HepG2 (cell line): ENCODE results near the gene RBP5. TPM values are rescaled to one million over a fixed set of nuclear protein-coding genes. Genes with fewer than 3 reads are reported as not detected.
A peak's percentile ranks its signal among the peaks of the same experiment; 100 is the strongest.

Experiments
- ATRX ChIP-seq: sonication (generic); formaldehyde crosslinking; IDR thresholded peaks from 2 replicates; pipeline ENCODE4 v1.4.0; 2020; ENCODE audit warnings: missing genetic modification reagents, borderline replicate concordance
- BATF2 ChIP-seq: sonication (generic); formaldehyde crosslinking; IDR thresholded peaks from 2 replicates; pipeline ENCODE4 v1.8.0; 2022; ENCODE audit warnings: mild to moderate bottlenecking, missing genetic modification reagents, moderate library complexity
- BORCS8-MEF2B ChIP-seq: sonication (generic); formaldehyde crosslinking; IDR thresholded peaks from 2 replicates; pipeline ENCODE4 v1.8.0; 2022; ENCODE audit warnings: mild to moderate bottlenecking, missing genetic modification reagents
- CCAR2 ChIP-seq: fragments of 200-400 bp; formaldehyde crosslinking; optimal IDR thresholded peaks from 2 replicates; pipeline ENCODE3; 2018; ENCODE audit warnings: low read depth, mild to moderate bottlenecking, low read length, moderate library complexity
- CENPT ChIP-seq: sonication (generic); formaldehyde crosslinking; IDR thresholded peaks from 2 replicates; pipeline ENCODE4 v1.8.0; 2022; ENCODE audit warnings: low read depth, mild to moderate bottlenecking, moderate library complexity, missing genetic modification reagents
- CREM ChIP-seq, 2 experiments: sonication (generic) in 1 of 2; formaldehyde crosslinking in 1 of 2; IDR thresholded peaks; 2 replicates each; pipeline versions ENCODE4 v1.4.0 to v1.6.1; 2016 to 2020; ENCODE audit warnings: antibody characterized with exemption in 1 of 2, mild to moderate bottlenecking in 1 of 2, missing genetic modification reagents in 1 of 2
- FOSL1 ChIP-seq: sonication (generic); formaldehyde crosslinking; IDR thresholded peaks from 2 replicates; pipeline ENCODE4 v1.9.0; 2021; ENCODE audit warnings: missing genetic modification reagents, borderline replicate concordance
- GZF1 ChIP-seq: sonication (generic); formaldehyde crosslinking; IDR thresholded peaks from 2 replicates; pipeline ENCODE4 v1.5.1; 2020; ENCODE audit warnings: mild to moderate bottlenecking, missing genetic modification reagents
- HHEX ChIP-seq: IDR thresholded peaks from 2 replicates; pipeline ENCODE4 v1.6.1; 2016; ENCODE audit warnings: control low read depth
- HNF4A ChIP-seq: sonication (generic); formaldehyde crosslinking; IDR thresholded peaks from 2 replicates; pipeline ENCODE4 v1.4.0; 2020; ENCODE audit warnings: missing genetic modification reagents
- HNRNPUL1 ChIP-seq: fragments of 200-400 bp; formaldehyde crosslinking; IDR thresholded peaks from 2 replicates; pipeline ENCODE4 v1.6.1; 2017; ENCODE audit warnings: low read depth, mild to moderate bottlenecking, low read length, moderate library complexity
- JUN ChIP-seq: sonication (generic); formaldehyde crosslinking; IDR thresholded peaks from 2 replicates; pipeline ENCODE4 v1.4.0; 2020; ENCODE audit warnings: mild to moderate bottlenecking, missing genetic modification reagents
- MEF2D ChIP-seq: sonication (generic); formaldehyde crosslinking; IDR thresholded peaks from 2 replicates; pipeline ENCODE4 v1.5.1; 2020; ENCODE audit warnings: mild to moderate bottlenecking, missing genetic modification reagents
- MEIS1 ChIP-seq: sonication (generic); formaldehyde crosslinking; IDR thresholded peaks from 2 replicates; pipeline ENCODE4 v1.9.0; 2021; ENCODE audit warnings: mild to moderate bottlenecking, missing genetic modification reagents, moderate library complexity, borderline replicate concordance
- MIER2 ChIP-seq: IDR thresholded peaks from 2 replicates; pipeline ENCODE4 v1.6.1; 2016; ENCODE audit warnings: missing biosample characterization, missing genetic modification reagents
- SP1 ChIP-seq, 2 experiments: fragments of 450-650 bp in 1 of 2; sonication (generic) in 1 of 2; formaldehyde crosslinking in 1 of 2; IDR thresholded peaks; 2 replicates each; pipeline versions ENCODE4 v1.4.0 to v1.6.1; 2016 to 2020; ENCODE audit warnings: missing genetic modification reagents in 1 of 2
- SRSF1 ChIP-seq: fragments of 200-400 bp; formaldehyde crosslinking; optimal IDR thresholded peaks from 2 replicates; pipeline ENCODE3; 2017; ENCODE audit warnings: mild to moderate bottlenecking, low read depth, low read length, moderate library complexity
- STAG1 ChIP-seq: sonication (generic); formaldehyde crosslinking; IDR thresholded peaks from 2 replicates; pipeline ENCODE4 v1.4.0; 2020; ENCODE audit warnings: missing genetic modification reagents
- SUZ12 ChIP-seq: fragments of 150-350 bp; IDR thresholded peaks from 2 replicates; pipeline ENCODE4 v1.6.1; 2014; ENCODE audit warnings: low read depth, low read length
- TFDP2 ChIP-seq: sonication (generic); formaldehyde crosslinking; IDR thresholded peaks from 2 replicates; pipeline ENCODE4 v1.4.0; 2020; ENCODE audit warnings: missing genetic modification reagents
- TFE3 ChIP-seq: IDR thresholded peaks from 2 replicates; pipeline ENCODE4 v1.6.1; 2016
- TSC22D2 ChIP-seq: sonication (generic); formaldehyde crosslinking; IDR thresholded peaks from 2 replicates; pipeline ENCODE4 v1.5.1; 2020; ENCODE audit warnings: missing genetic modification reagents, mild to moderate bottlenecking, borderline replicate concordance
- ZBTB37 ChIP-seq: sonication (generic); formaldehyde crosslinking; IDR thresholded peaks from 2 replicates; pipeline ENCODE4 v1.4.0; 2020; ENCODE audit warnings: mild to moderate bottlenecking, missing genetic modification reagents
- ZNF160 ChIP-seq: sonication (generic); formaldehyde crosslinking; IDR thresholded peaks from 2 replicates; pipeline ENCODE4 v1.8.0; 2022; ENCODE audit warnings: mild to moderate bottlenecking, inconsistent platforms, missing genetic modification reagents
- ZNF335 ChIP-seq: sonication (generic); formaldehyde crosslinking; IDR thresholded peaks from 2 replicates; pipeline ENCODE4 v1.4.0; 2020; ENCODE audit warnings: missing genetic modification reagents
- ZNF788 ChIP-seq: sonication (generic); formaldehyde crosslinking; IDR thresholded peaks from 2 replicates; pipeline ENCODE4 v1.5.0; 2020; ENCODE audit warnings: mild to moderate bottlenecking, missing genetic modification reagents, borderline replicate concordance
- ZSCAN22 ChIP-seq: sonication (generic); formaldehyde crosslinking; IDR thresholded peaks from 2 replicates; pipeline ENCODE4 v1.4.0; 2020; ENCODE audit warnings: mild to moderate bottlenecking, missing genetic modification reagents
- polyA plus RNA-seq, 8 experiments: library from polyadenylated mRNA; depleted of rRNA in 3 of 8; stranded (reverse) in 7 of 8; unstranded in 1 of 8; fragments of >200 nt; fragmentation: Illumina TruSeq in 4 of 8; extraction: Trizol in 4 of 8; gene quantifications; 2 replicates each; pipeline versions ENCODE4 v1.2.1 to v1.2.3, GENCODE V29; 2011 to 2016; ENCODE audit warnings: low read depth in 4 of 8, missing spikeins in 1 of 8, mixed read lengths in 1 of 8; ENCODE audit not compliant: insufficient read depth in 1 of 8
- total RNA-seq, 5 experiments: library from RNA; depleted of rRNA; stranded (reverse); fragments of >200 nt; fragmentation: Illumina TruSeq; extraction: Trizol; gene quantifications; 2 replicates each; pipeline ENCODE4 v1.2.3, GENCODE V29; 2016; ENCODE audit warnings: low read depth in 1 of 5

RBP5 gene
- total and polyA plus RNA-seq, 2 of the 13 experiments (the other 11 are each of a cell fraction or from before 2014, with no cell fraction given), result 13.8 to 19.8 TPM

- TF ChIP-seq ZBTB37 (CRISPR knock-in tag) (no peak), ZNF788 (CRISPR knock-in tag) (no peak; the same call in 1 of the 2 replicates), CCAR2 (no peak), BATF2 (CRISPR knock-in tag) (no peak), ZSCAN22 (CRISPR knock-in tag) (no peak), ZNF335 (CRISPR knock-in tag) (no peak), SRSF1 (no peak), GZF1 (CRISPR knock-in tag) (no peak), TSC22D2 (CRISPR knock-in tag) (no peak), CREM (IDR thresholded peaks at IDR 0.05) (0 out of 2 replicates have a peak, but pooled peaks have one; percentile 30), CREM (CRISPR knock-in tag; IDR thresholded peaks at IDR 0.05) (no peak), MEF2D (CRISPR knock-in tag) (peak; percentile 83), MEIS1 (CRISPR knock-in tag) (peak; percentile 27; the same call in 1 of the 2 replicates), CENPT (CRISPR knock-in tag) (no peak), TFDP2 (CRISPR knock-in tag) (no peak), SP1 (IDR thresholded peaks at IDR 0.05) (no peak), SP1 (CRISPR knock-in tag; IDR thresholded peaks at IDR 0.05) (no peak), MIER2 (CRISPR knock-in tag) (no peak), TFE3 (CRISPR knock-in tag) (peak; percentile 37; the same call in 1 of the 2 replicates), HNF4A (CRISPR knock-in tag) (peak; percentile 97), HNRNPUL1 (no peak), BORCS8-MEF2B (CRISPR knock-in tag) (0 out of 2 replicates have a peak, but pooled peaks have one; percentile 54), JUN (CRISPR knock-in tag) (no peak), HHEX (CRISPR knock-in tag) (no peak), FOSL1 (CRISPR knock-in tag) (no peak), ZNF160 (CRISPR knock-in tag) (no peak), STAG1 (no peak), SUZ12 (no peak), ATRX (no peak)
These were observed 618 bp downstream of the RBP5 start (continued) for GRCh38 chr12:7127916-7128626.
